IMR-90 (cell line): ENCODE measurements around the gene INTS15. TPM values are rescaled to one million over a fixed set of nuclear protein-coding genes. Genes with fewer than 3 reads are reported as not detected.

Experiments used
- ATAC-seq: fragments of 200-7000 bp; cut with Tn5 transposase; 2 replicates; pipeline ENCODE4 v1.9.1; 2020; ENCODE audit warnings: low read depth, mild to moderate bottlenecking, moderate library complexity
- BruUV-seq: library from RNA; stranded (reverse); fragments of 400-500 nt; replicated peaks from 2 replicates; lab custom pipeline; 2021; lab: Mats Ljungman, UMichigan
- CTCF ChIA-PET: fragments of 300-600 bp; formaldehyde crosslinking; extraction: SDS; loops from one replicate; lab custom pipeline; 2021; ENCODE audit warnings: antibody characterized with exemption; lab: Yijun Ruan, JAX
- POLR2A ChIA-PET: fragments of 300-600 bp; sonication (Branson Sonifier 250); formaldehyde crosslinking; loops from one replicate; lab custom pipeline; 2022; ENCODE audit warnings: antibody characterized with exemption; ENCODE audit not compliant: unreplicated experiment; lab: Charles Lee
- DNase-seq: peaks from one replicate; pipeline ENCODE4 v3.0.0; 2013
- H2AFZ ChIP-seq: replicated peaks from 2 replicates; pipeline ENCODE3; 2013; ENCODE audit warnings: low read length, mild to moderate bottlenecking; ENCODE audit not compliant: poor library complexity
- H2AK5ac ChIP-seq: 2 replicates; pipeline ENCODE4 v1.6.1; 2013; ENCODE audit warnings: low read depth, low read length, inconsistent platforms
- H2AK9ac ChIP-seq: replicated peaks from 2 replicates; pipeline ENCODE3; 2013; ENCODE audit warnings: mild to moderate bottlenecking, low read depth, low read length, moderate library complexity; ENCODE audit not compliant: poor library complexity
- H2BK120ac ChIP-seq: 2 replicates; pipeline ENCODE4 v1.6.1; 2013; ENCODE audit warnings: low read depth, low read length, inconsistent platforms
- H2BK15ac ChIP-seq: 3 replicates; pipeline ENCODE4 v1.6.1; 2013; ENCODE audit warnings: low read depth, low read length, inconsistent platforms
- H2BK20ac ChIP-seq: 2 replicates; pipeline ENCODE4 v1.6.1; 2013; ENCODE audit warnings: low read depth, mild to moderate bottlenecking, inconsistent platforms, low read length, moderate library complexity
- H2BK5ac ChIP-seq: 2 replicates; pipeline ENCODE4 v1.6.1; 2013; ENCODE audit warnings: mild to moderate bottlenecking, low read depth, low read length, inconsistent platforms; ENCODE audit not compliant: poor library complexity, severe bottlenecking
- H3K14ac ChIP-seq: replicated peaks from 2 replicates; pipeline ENCODE4 v1.6.1; 2013; ENCODE audit warnings: low read depth, low read length, inconsistent platforms
- H3K18ac ChIP-seq: 2 replicates; pipeline ENCODE4 v1.6.1; 2013; ENCODE audit warnings: low read depth, low read length, control low read depth
- H3K23ac ChIP-seq: 2 replicates; pipeline ENCODE4 v1.6.1; 2013; ENCODE audit warnings: low read depth, low read length, inconsistent platforms
- H3K27ac ChIP-seq: 2 replicates; pipeline ENCODE4 v1.5.1; 2013; ENCODE audit warnings: mild to moderate bottlenecking, control low read depth, low read length; ENCODE audit not compliant: insufficient read depth
- H3K27me3 ChIP-seq: 2 replicates; pipeline ENCODE4 v1.6.1; 2013; ENCODE audit warnings: low read length; ENCODE audit not compliant: control insufficient read depth, insufficient read depth
- H3K36me3 ChIP-seq: 2 replicates; pipeline ENCODE4 v1.6.1; 2013; ENCODE audit warnings: low read length, mixed read lengths; ENCODE audit not compliant: control insufficient read depth, insufficient read depth
- H3K4ac ChIP-seq: 2 replicates; pipeline ENCODE4 v1.6.1; 2013; ENCODE audit warnings: low read depth, low read length, inconsistent platforms
- H3K4me1 ChIP-seq: 2 replicates; pipeline ENCODE4 v1.6.1; 2013; ENCODE audit warnings: low read length, mixed read lengths; ENCODE audit not compliant: control insufficient read depth, insufficient read depth
- H3K4me2 ChIP-seq: 2 replicates; pipeline ENCODE4 v1.6.1; 2013; ENCODE audit warnings: low read depth, mild to moderate bottlenecking, control low read depth, low read length, moderate library complexity
- H3K4me3 ChIP-seq: 2 replicates; pipeline ENCODE4 v1.5.1; 2013; ENCODE audit warnings: low read depth, mild to moderate bottlenecking, control low read depth, low read length, moderate library complexity; ENCODE audit not compliant: insufficient read depth
- H3K56ac ChIP-seq: 2 replicates; pipeline ENCODE4 v1.6.1; 2013; ENCODE audit warnings: low read length, inconsistent platforms; ENCODE audit not compliant: insufficient read depth; ENCODE audit errors: extremely low read depth
- H3K79me1 ChIP-seq, 2 experiments: 2 replicates each; pipeline ENCODE4 v1.6.1; 2013; ENCODE audit warnings: low read length in 2 of 2, inconsistent platforms in 1 of 2, low read depth in 1 of 2
- H3K9ac ChIP-seq: 2 replicates; pipeline ENCODE4 v1.6.1; 2013; ENCODE audit warnings: low read depth, low read length, control low read depth
- H3K9me1 ChIP-seq: 2 replicates; pipeline ENCODE4 v1.6.1; 2013; ENCODE audit warnings: low read length, inconsistent platforms; ENCODE audit not compliant: insufficient read depth
- H3K9me3 ChIP-seq: 2 replicates; pipeline ENCODE4 v1.6.1; 2013; ENCODE audit warnings: low read length; ENCODE audit not compliant: control insufficient read depth, insufficient read depth
- H4K20me1 ChIP-seq: 2 replicates; pipeline ENCODE4 v1.6.1; 2013; ENCODE audit warnings: low read length, inconsistent platforms; ENCODE audit not compliant: insufficient read depth
- H4K5ac ChIP-seq: 2 replicates; pipeline ENCODE4 v1.6.1; 2013; ENCODE audit warnings: mild to moderate bottlenecking, low read depth, low read length, control low read depth
- H4K8ac ChIP-seq, 2 experiments: 2 replicates each; pipeline ENCODE4 v1.6.1; 2013; ENCODE audit warnings: low read depth in 2 of 2, low read length in 2 of 2, control low read depth in 1 of 2, inconsistent platforms in 1 of 2
- H4K91ac ChIP-seq: 2 replicates; pipeline ENCODE4 v1.6.1; 2013; ENCODE audit warnings: low read depth, low read length, inconsistent platforms; ENCODE audit not compliant: insufficient read depth
- BHLHE40 ChIP-seq: fragments of 150-350 bp; IDR thresholded peaks from 2 replicates; pipeline ENCODE4 v1.6.1; 2016; ENCODE audit warnings: mild to moderate bottlenecking, low read depth, low read length
- MAFK ChIP-seq: IDR thresholded peaks from 2 replicates; pipeline ENCODE4 v1.6.1; 2012; ENCODE audit warnings: low read depth, low read length, improper control_type of control experiment
- MAZ ChIP-seq: IDR thresholded peaks from 2 replicates; pipeline ENCODE4 v1.6.1; 2012; ENCODE audit warnings: low read depth, mild to moderate bottlenecking, low read length, improper control_type of control experiment, moderate library complexity, borderline replicate concordance
- POLR2A ChIP-seq: IDR thresholded peaks from 2 replicates; pipeline ENCODE4 v1.6.1; 2012; ENCODE audit warnings: mild to moderate bottlenecking, low read depth, low read length
- RAD21 ChIP-seq: IDR thresholded peaks from 2 replicates; pipeline ENCODE4 v1.6.1; 2012; ENCODE audit warnings: low read length, improper control_type of control experiment
- WGBS, 2 experiments: methylation state at CpG; one replicate each; pipeline versions ENCODE4 v1.1.5 to v1.1.7; 2013; ENCODE audit warnings: missing lambda C conversion rate in 2 of 2; ENCODE audit not compliant: insufficient read length in 1 of 2; ENCODE audit errors: extremely low coverage in 2 of 2; 5-methylcytosine and 5-hydroxymethylcytosine counted together
- dilution Hi-C: fragments of 300-500 bp; cut with HindIII; formaldehyde crosslinking; loops from one replicate; pipeline ENCODE4 v1.14.3; 2018; ENCODE audit warnings: low sequenced_read_pairs; ENCODE audit not compliant: unreplicated experiment
- in situ Hi-C: fragments of 300-500 bp; cut with MboI; formaldehyde crosslinking; loops from 3 replicates; pipeline ENCODE4 v1.14.3; 2019; ENCODE audit warnings: low sequenced_read_pairs, inconsistent platforms, mixed read lengths
- intact Hi-C: fragments of 100-400 bp; cut with micrococcal nuclease; formaldehyde crosslinking; loops from 2 replicates; pipeline ENCODE4 v1.10.0; 2022
- polyA plus RNA-seq, 3 experiments: library from polyadenylated mRNA; depleted of rRNA; stranded (reverse); fragments of >200 nt; gene quantifications; 2 replicates each; pipeline ENCODE4 v1.2.3, GENCODE V29; 2012; ENCODE audit warnings: low replicate concordance in 1 of 3
- total RNA-seq: library from RNA; depleted of rRNA; stranded (reverse); fragments of >200 nt; gene quantifications from 2 replicates; pipeline ENCODE4 v1.2.3, GENCODE V29; 2012
- TF ChIP-seq, protein P1 (sequence below): fragments of 150-350 bp; IDR thresholded peaks from 2 replicates; pipeline ENCODE4 v1.6.1; 2017; ENCODE audit warnings: mild to moderate bottlenecking, antibody characterized with exemption, low read length, low read depth

Gene INTS15
- total and polyA plus RNA-seq, 2 of the 4 experiments (the other 2 are of a cell fraction), result 7.0 to 20.8 TPM

DNA sequence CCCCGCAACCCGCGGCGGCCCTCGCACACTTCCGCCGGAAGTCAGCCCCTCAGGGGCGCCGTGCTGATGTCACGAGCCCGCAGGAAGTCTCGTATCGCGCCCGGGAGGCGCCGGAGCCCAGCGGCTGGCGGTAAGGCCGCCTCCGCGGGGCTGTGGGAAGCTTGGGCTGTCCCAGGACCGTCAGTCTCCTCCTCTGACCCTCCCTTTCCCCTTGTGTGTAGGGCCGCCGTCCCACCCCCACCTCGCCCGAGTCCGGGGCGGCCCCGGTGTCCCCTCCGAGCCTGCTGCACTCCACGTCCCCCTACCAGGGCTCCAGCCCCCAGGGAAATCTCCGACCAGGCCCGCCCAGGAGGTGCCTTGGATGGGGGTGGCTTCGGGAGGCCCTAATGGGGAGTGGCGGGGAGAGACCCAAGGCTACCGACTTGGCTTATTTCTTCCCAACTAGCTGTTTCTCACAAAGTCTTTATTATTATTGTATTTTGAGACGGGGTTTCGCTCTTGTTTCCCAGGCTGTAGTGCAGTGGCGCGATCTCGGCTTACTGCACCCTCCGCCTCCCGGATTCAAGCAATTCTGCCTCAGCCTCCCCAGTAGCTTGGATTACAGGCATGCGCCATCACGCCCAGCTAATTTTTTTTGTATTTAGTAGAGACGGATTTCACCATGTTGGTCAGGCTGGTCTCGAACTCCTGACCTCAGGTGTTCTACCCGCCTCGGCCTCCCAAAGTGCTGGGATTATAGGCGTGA, 12.3 kb upstream of the INTS15 start, which contains the start of gene ZDHHC4:
Gene ZDHHC4 (plus strand): TSS at position 86 of the 745 bp plus-strand sequence. CDS start 3,108 bp downstream, outside the sequence.
- peak within 1 kb of the TSS; percentile 82 for H3K9ac ChIP-seq
- no peak within 1 kb of the TSS for H2BK15ac ChIP-seq
- CTCF ChIA-PET, result interaction anchor here (0.6 to 1.9 kb wide), 2 partner anchors 12 to 68 kb away, joined by 3 to 10 read pairs; partner anchors contain the start of gene INTS15
- peak within 1 kb of the TSS; percentile 94 to 100 for H4K8ac ChIP-seq
- peak within 1 kb of the TSS; percentile 47 for H3K56ac ChIP-seq
- in situ Hi-C loops, result no loop called here
- 9% methylated on average over 10 of the region's 51 CpGs; no CpG with 5 or more reads in 1 of the 2 experiments for WGBS, 2 experiments
- H3K4me1 ChIP-seq, result peaks cover 6% of the 10 kb centered on the region
- H2AFZ ChIP-seq, result peak within 1 kb of the TSS; percentile 99
- H2BK20ac ChIP-seq, result no peak within 1 kb of the TSS
- H3K9me3 ChIP-seq, result no peaks in the 10 kb centered on the region
- DNase-seq, result peak; percentile 85
- peak within 1 kb of the TSS; percentile 17; the same call in 1 of the 2 replicates for H3K23ac ChIP-seq
- no peaks in the 10 kb centered on the region for H3K27me3 ChIP-seq
- intact Hi-C loops, result no loop called here
- H2AK5ac ChIP-seq, result peak within 1 kb of the TSS; percentile 98
- H3K36me3 ChIP-seq, result peaks cover 13% of the 10 kb centered on the region
- no peaks in the 10 kb centered on the region for H4K20me1 ChIP-seq
- TF ChIP-seq MAFK (no peak), POLR2A (peak; percentile 93), MAZ (peak; percentile 70; the same call in 1 of the 2 replicates), BHLHE40 (peak; percentile 34; the same call in 1 of the 2 replicates), RAD21 (no peak)
- TF ChIP-seq, protein P1, sequence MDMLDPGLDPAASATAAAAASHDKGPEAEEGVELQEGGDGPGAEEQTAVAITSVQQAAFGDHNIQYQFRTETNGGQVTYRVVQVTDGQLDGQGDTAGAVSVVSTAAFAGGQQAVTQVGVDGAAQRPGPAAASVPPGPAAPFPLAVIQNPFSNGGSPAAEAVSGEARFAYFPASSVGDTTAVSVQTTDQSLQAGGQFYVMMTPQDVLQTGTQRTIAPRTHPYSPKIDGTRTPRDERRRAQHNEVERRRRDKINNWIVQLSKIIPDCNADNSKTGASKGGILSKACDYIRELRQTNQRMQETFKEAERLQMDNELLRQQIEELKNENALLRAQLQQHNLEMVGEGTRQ, result peak; percentile 66
- POLR2A ChIA-PET, result no interaction called here
- no TSS peak for BruUV-seq
- peak within 1 kb of the TSS; percentile 84; the same call in 1 of the 2 replicates for H3K14ac ChIP-seq
- peak within 1 kb of the TSS; percentile 72 for H3K4ac ChIP-seq
- peak within 1 kb of the TSS; percentile 50; the same call in 1 of the 2 replicates for H3K18ac ChIP-seq
- peak within 1 kb of the TSS; percentile 89 for H2AK9ac ChIP-seq
- dilution Hi-C loops, result no loop called here
- H3K9me1 ChIP-seq, result peaks cover 4% of the 10 kb centered on the region
- peaks cover 0 to 19% of the 10 kb centered on the region in 2 experiments; a peak in 3 of 4 replicates for H3K79me1 ChIP-seq
- peak within 1 kb of the TSS; percentile 71 for H3K27ac ChIP-seq
- peak within 1 kb of the TSS; percentile 70 for H3K4me3 ChIP-seq
- H2BK5ac ChIP-seq, result peak within 1 kb of the TSS; percentile 62
- peak within 1 kb of the TSS; percentile 99 for H4K5ac ChIP-seq
- H3K4me2 ChIP-seq, result peak within 1 kb of the TSS; percentile 98
- H4K91ac ChIP-seq, result peak within 1 kb of the TSS; percentile 70
- H2BK120ac ChIP-seq, result no peak within 1 kb of the TSS
- peak; percentile 98 for ATAC-seq
